Spleen (tissue), 11 donors: Measurements from ENCODE around the gene IL3RA. TPM values are rescaled to one million over a fixed set of nuclear protein-coding genes. Genes with fewer than 3 reads are reported as not detected.

Experiments
- DNase-seq: peaks from one replicate; pipeline ENCODE4 v3.0.0-alpha.2; 2020
- H3K27ac ChIP-seq, 8 donors: fragments of 200-600 bp; sonication (generic) in 7 of 8; 1 replicate in 4 of 8; 2 replicates in 4 of 8; pipeline versions ENCODE4 v1.5.0 to v1.8.0; 2016 to 2021; ENCODE audit warnings: inconsistent platforms in 4 of 8, mild to moderate bottlenecking in 4 of 8, moderate library complexity in 1 of 8
- H3K27me3 ChIP-seq, 7 donors: fragments of 200-600 bp; sonication (generic) in 6 of 7; replicated peaks in 1 of 7; 1 replicate in 4 of 7; 2 replicates in 3 of 7; pipeline versions ENCODE4 v1.5.0 to v1.8.0; 2016 to 2021; ENCODE audit warnings: inconsistent platforms in 3 of 7, mild to moderate bottlenecking in 1 of 7
- H3K36me3 ChIP-seq, 6 donors: fragments of 200-600 bp; sonication (generic) in 5 of 6; 1 replicate in 4 of 6; 2 replicates in 2 of 6; pipeline versions ENCODE4 v1.5.0 to v1.8.0; 2016 to 2021; ENCODE audit warnings: inconsistent platforms in 2 of 6
- H3K4me1 ChIP-seq, 6 donors: fragments of 200-600 bp; sonication (generic) in 5 of 6; 1 replicate in 3 of 6; 2 replicates in 3 of 6; pipeline versions ENCODE4 v1.5.0 to v1.8.0; 2016 to 2021; ENCODE audit warnings: inconsistent platforms in 3 of 6
- H3K4me3 ChIP-seq, 8 donors: fragments of 200-600 bp; sonication (generic) in 7 of 8; 1 replicate in 4 of 8; 2 replicates in 4 of 8; pipeline versions ENCODE4 v1.5.0 to v1.8.0; 2016 to 2021; ENCODE audit warnings: inconsistent platforms in 4 of 8, mild to moderate bottlenecking in 4 of 8, moderate library complexity in 2 of 8
- H3K9me3 ChIP-seq, 8 donors: fragments of 200-600 bp; sonication (generic) in 7 of 8; 1 replicate in 4 of 8; 2 replicates in 4 of 8; pipeline versions ENCODE4 v1.5.0 to v1.8.0; 2016 to 2021; ENCODE audit warnings: inconsistent platforms in 4 of 8
- POLR2A ChIP-seq, 3 donors: fragments of 450-650 bp; IDR thresholded peaks; one replicate each; pipeline ENCODE4 v1.5.1; 2017; ENCODE audit warnings: antibody characterized with exemption in 3 of 3, mild to moderate bottlenecking in 1 of 3
- POLR2AphosphoS5 ChIP-seq, 3 donors: sonication (generic); formaldehyde crosslinking; IDR thresholded peaks; one replicate each; pipeline ENCODE4 v1.5.1; 2017; ENCODE audit warnings: antibody characterized with exemption in 3 of 3
- WGBS, 5 donors: extraction: QIAGEN DNeasy Blood & Tissue Kit in 3 of 5; methylation state at CpG; one replicate each; pipeline versions ENCODE4 v1.1.5 to v1.1.7; 2013 to 2018; 5-methylcytosine and 5-hydroxymethylcytosine counted together
- intact Hi-C: fragments of 100-400 bp; cut with DNase I; formaldehyde crosslinking; loops from one replicate; pipeline ENCODE4 v1.15.0; 2023; ENCODE audit warnings: low total_unique reads
- polyA plus RNA-seq, 3 donors: library from polyadenylated mRNA; stranded (reverse); fragments of 200-250 nt; gene quantifications; one replicate each; pipeline ENCODE4 v1.2.1, GENCODE V29; 2013
- total RNA-seq, 7 donors: library from RNA; depleted of rRNA in 3 of 7; stranded (reverse); fragments of >200 nt in 3 of 7; fragmentation: NEBNext Ultra II Directional in 4 of 7; extraction: Animal tissue kit (Norgen Biotek cat#: 25700) in 4 of 7; gene quantifications; one replicate each; pipeline versions ENCODE4 v1.1.0 to v1.2.1, GENCODE V29; 2016 to 2021
- TF ChIP-seq, protein P1 (sequence below), 11 experiments: fragments of 200-600 bp in 7 of 11; fragments of 450-650 bp in 4 of 11; sonication (generic) in 4 of 11; IDR thresholded peaks in 8 of 11; conservative IDR thresholded peaks in 3 of 11; 1 replicate in 7 of 11; 2 replicates in 4 of 11; pipeline versions ENCODE4 v1.4.0 to v1.8.0; 2016 to 2021; ENCODE audit warnings: antibody characterized with exemption in 11 of 11, inconsistent platforms in 4 of 11, mild to moderate bottlenecking in 1 of 11
- donor health status: healthy with polysubstance abuse.
- donor health status: DM: no; HTN: no; CAD: no; lungs with moderate emphysema.
- donor health status: DM: no; HTN: no; CAD: no.
- donor health status: Bipolar disorder and iron deficiency.
- donor health status: healthy.
- donor health status: DM: no; HTN: no; CAD: no.
- donor health status: DM: yes; HTN: yes; CAD: no.

The IL3RA gene
- total and polyA plus RNA-seq, 10 donors, result 2.4 to 11.2 (median 7.0) TPM

- WGBS, 5 donors, result 90 to 95% (median 94%) methylated on average over 23 to 29 of the region's 29 CpGs
Measured at GRCh38 chrX:1397441-1398270, 61.1 kb downstream of the IL3RA start.

GRCh38 chrX:1398431-1399340, 62.1 kb downstream of the IL3RA start:
- H3K27ac ChIP-seq, result no peak overlapping the region
- H3K27me3 ChIP-seq, result no peaks in the 10 kb centered on the region
- WGBS, 5 donors, result 83 to 93% (median 91%) methylated on average over 17 to 29 of the region's 29 CpGs
- peaks cover 0 to 77% (median 20%) of the 10 kb centered on the region in 6 donors for H3K36me3 ChIP-seq
- no peak overlapping the region for H3K4me3 ChIP-seq
- H3K9me3 ChIP-seq, result no peaks in the 10 kb centered on the region
- TF ChIP-seq, protein P1, sequence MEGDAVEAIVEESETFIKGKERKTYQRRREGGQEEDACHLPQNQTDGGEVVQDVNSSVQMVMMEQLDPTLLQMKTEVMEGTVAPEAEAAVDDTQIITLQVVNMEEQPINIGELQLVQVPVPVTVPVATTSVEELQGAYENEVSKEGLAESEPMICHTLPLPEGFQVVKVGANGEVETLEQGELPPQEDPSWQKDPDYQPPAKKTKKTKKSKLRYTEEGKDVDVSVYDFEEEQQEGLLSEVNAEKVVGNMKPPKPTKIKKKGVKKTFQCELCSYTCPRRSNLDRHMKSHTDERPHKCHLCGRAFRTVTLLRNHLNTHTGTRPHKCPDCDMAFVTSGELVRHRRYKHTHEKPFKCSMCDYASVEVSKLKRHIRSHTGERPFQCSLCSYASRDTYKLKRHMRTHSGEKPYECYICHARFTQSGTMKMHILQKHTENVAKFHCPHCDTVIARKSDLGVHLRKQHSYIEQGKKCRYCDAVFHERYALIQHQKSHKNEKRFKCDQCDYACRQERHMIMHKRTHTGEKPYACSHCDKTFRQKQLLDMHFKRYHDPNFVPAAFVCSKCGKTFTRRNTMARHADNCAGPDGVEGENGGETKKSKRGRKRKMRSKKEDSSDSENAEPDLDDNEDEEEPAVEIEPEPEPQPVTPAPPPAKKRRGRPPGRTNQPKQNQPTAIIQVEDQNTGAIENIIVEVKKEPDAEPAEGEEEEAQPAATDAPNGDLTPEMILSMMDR (IDR thresholded peaks at IDR 0.05 in 8 of 11, conservative IDR thresholded peaks at IDR 0.05 in 3 of 11), result no peak
- TF ChIP-seq POLR2AphosphoS5 (IDR thresholded peaks at IDR 0.05), result peak; percentile 9 to 62 (median 28)
- H3K4me1 ChIP-seq, result peaks cover 0 to 17% (median 8%) of the 10 kb centered on the region in 6 donors
- DNase-seq, result peak; percentile 69
- intact Hi-C loops, result no loop called here

More at GRCh38 chrX:1397441-1398270, 61.1 kb downstream of the IL3RA start:
- no peaks in the 10 kb centered on the region for H3K9me3 ChIP-seq
- no peak overlapping the region for H3K4me3 ChIP-seq
- TF ChIP-seq, protein P1 (IDR thresholded peaks at IDR 0.05 in 8 of 11, conservative IDR thresholded peaks at IDR 0.05 in 3 of 11), result no peak
- TF ChIP-seq POLR2AphosphoS5 (IDR thresholded peaks at IDR 0.05), result no peak
- TF ChIP-seq POLR2A (IDR thresholded peaks at IDR 0.05), result no peak
- peaks cover 0 to 66% (median 12%) of the 10 kb centered on the region in 6 donors for H3K36me3 ChIP-seq
- H3K27ac ChIP-seq, result no peak overlapping the region
- H3K27me3 ChIP-seq, result no peaks in the 10 kb centered on the region
- peaks cover 3 to 25% (median 16%) of the 10 kb centered on the region in 6 donors for H3K4me1 ChIP-seq
- DNase-seq, result peak; percentile 59
- intact Hi-C loops, result no loop called here

GRCh38 chrX:1400049-1400448, 63.5 kb downstream of the IL3RA start:
- intact Hi-C loops, result no loop called here
- no peaks in the 10 kb centered on the region for H3K27me3 ChIP-seq
- peak; percentile 47 for DNase-seq
- H3K4me3 ChIP-seq, result no peak overlapping the region
- no peaks in the 10 kb centered on the region for H3K9me3 ChIP-seq
- H3K4me1 ChIP-seq, result peaks cover 0 to 3% (median under 1%) of the 10 kb centered on the region in 6 donors
- TF ChIP-seq, protein P1 (IDR thresholded peaks at IDR 0.05 in 8 of 11, conservative IDR thresholded peaks at IDR 0.05 in 3 of 11), result no peak
- TF ChIP-seq POLR2A (IDR thresholded peaks at IDR 0.05) (no peak), POLR2AphosphoS5 (IDR thresholded peaks at IDR 0.05) (peak in 1 of 3 donors; percentile 46)
- peaks cover 0 to 90% (median 29%) of the 10 kb centered on the region in 6 donors for H3K36me3 ChIP-seq
- H3K27ac ChIP-seq, result no peak overlapping the region
- 91 to 97% (median 95%) methylated on average over 12 of the region's 12 CpGs for WGBS, 5 donors
